ENCODE data around the gene UNG.

The UNG gene

DNA sequence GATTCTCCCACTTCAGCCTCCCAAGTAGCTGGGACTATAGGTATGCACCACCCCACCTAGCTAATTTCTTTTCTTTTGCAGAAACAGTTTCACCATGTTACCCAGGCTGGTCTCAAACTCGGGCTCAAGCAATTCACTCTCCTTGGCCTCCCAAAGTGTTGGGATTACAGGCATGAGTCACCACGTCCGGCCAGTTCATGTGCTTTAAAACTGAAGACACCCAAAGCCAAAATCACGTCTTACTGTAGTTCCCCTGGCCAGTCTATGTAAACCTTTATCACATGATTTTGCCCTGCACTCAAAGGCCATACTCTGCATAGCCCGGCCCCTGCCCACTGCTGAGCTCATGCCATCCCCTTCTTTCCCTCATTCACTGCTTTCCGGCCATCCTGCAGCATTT lies 8.6 kb upstream of the UNG start:
- DNase-seq (ENCODE audit: low read depth in 1 of 2, low spot score in 1 of 2), result no peak

DNA sequence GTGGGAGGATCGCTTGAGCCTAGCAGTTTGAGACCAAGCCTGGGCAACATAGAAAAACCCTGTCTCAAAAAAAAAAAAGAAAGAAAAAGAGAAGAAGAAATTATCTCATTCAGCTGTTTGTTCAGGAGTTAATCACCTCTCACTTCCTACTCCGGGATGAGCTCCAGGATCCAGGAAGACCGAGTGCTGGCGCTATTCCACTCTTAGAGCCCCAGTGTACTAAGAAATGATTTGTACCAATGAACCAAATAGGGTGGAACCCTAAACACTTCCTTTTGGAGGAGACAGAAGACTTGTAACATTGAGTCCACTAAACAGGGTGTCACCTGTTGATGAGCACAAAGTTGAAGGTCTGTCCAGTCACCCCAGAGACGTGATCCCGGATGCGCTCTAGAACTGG lies 7.7 kb upstream of the UNG start:
- DNase-seq (ENCODE audit: low read depth in 1 of 2, low spot score in 1 of 2), result no peak

- no peak for DNase-seq (ENCODE audit: low read depth in 1 of 2, low spot score in 1 of 2)
Measured at GRCh38 chr12:109092497-109093021, 4.8 kb upstream of the UNG start.

DNA sequence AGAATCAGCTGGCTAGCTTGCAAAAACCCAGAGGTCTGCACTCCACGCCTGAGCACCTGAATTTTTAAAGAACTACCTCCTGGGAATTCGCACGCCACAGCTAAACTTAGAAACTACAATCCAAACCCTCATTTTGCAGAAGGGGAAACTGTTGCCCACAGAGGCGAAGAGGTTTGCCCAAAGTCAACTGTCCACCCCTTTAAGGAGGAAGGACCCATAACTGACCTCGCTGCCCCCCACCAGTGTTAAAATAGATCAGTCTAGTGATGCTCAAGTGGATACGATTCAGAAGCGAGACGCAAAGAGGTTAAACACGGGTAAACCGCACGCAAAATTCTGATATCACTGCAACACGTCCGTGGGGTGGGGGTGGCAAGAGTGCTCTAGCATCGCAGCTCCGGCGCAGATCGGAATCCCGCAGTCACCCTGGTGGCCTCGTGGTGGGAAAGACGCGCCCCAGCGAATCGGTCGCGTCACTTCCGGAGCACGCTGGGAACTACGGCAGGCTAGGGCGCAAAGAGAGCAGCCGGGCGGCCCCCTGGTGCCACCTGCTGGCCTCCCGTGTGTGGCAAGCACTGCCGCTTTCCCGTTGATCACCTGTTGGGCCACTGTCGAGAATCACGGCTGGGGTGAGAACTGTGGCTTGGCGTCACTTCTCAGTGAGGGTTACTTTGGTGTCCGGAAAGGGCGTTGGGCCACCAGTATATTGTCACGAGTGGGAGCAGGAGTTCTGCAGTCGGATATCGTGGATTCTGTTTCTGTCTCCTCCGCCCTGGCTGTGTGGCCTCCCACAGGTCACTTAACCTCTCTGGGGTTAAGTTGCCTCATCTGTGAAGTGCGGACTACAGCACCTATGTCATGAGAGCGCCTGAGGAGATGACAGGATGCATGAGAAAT lies 4.1 kb upstream of the UNG start, which contains the start of gene ALKBH2:
Gene ALKBH2 (minus strand): TSS at position 451 of the 897 bp plus-strand sequence. CDS start 686 bp downstream, outside the sequence.
- peak; percentile 89 to 92 for DNase-seq (ENCODE audit: low read depth in 1 of 2, low spot score in 1 of 2)

- no peak for DNase-seq (ENCODE audit: low read depth in 1 of 2, low spot score in 1 of 2)
Measured at GRCh38 chr12:109097140-109097434, 310 bp upstream of the UNG start.

DNA sequence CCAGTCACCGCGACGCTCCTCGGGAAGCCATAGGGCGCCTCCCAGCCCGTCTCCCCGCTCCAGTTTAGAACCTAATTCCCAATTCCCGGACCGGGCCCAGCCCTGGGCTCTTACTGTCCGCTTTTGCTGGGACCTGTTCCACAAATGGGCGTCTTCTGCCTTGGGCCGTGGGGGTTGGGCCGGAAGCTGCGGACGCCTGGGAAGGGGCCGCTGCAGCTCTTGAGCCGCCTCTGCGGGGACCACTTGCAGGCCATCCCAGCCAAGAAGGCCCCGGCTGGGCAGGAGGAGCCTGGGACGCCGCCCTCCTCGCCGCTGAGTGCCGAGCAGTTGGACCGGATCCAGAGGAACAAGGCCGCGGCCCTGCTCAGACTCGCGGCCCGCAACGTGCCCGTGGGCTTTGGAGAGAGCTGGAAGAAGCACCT lies 797 bp downstream of the UNG start:
- DNase-seq (ENCODE audit: low read depth in 1 of 2, low spot score in 1 of 2), result no peak

DNA sequence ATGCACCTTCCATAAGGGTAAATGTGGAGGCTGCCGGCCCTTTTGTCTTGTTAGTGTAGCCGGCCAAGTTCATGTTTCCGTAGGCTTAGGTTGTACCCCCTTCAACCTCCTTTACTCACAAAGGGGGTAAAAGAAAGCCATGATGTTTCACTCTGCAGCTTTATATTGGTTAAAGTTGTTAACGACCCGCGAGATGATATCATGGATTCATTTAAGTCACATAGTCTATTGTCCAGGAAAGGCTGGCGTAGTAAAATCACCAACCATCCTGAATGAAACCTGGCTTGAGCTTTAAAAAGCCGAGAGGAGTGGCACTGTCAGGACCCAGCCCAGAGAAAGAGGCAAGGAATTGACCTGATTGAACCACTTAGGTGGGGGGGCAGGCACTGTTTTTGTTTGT lies 1.3 kb downstream of the UNG start:
- no peak for DNase-seq (ENCODE audit: low read depth in 1 of 2, low spot score in 1 of 2)

- no peak for DNase-seq (ENCODE audit: low read depth in 1 of 2, low spot score in 1 of 2)
Measured at GRCh38 chr12:109099431-109100020, 2.1 kb downstream of the UNG start.

DNA sequence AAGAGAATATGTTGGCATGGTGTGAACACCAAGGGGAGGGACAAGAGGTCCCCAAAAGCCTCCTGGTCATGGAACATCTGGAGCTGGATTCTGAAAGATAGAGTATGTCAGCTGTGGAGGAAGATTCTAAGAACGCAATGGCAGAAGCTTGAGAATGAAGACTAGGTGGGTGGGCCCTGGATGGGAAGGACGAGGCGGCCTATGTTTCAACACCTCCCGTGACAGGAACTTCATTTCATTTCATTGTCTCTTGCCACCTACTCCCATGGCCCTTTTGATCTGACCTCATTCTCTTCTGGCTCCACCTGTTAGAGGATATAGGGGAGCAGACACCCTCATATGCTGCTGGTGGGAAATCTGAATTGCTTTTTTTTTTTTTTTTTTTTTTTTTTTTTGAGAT lies 3.3 kb downstream of the UNG start:
- DNase-seq (ENCODE audit: low read depth in 1 of 2, low spot score in 1 of 2), result no peak

DNA sequence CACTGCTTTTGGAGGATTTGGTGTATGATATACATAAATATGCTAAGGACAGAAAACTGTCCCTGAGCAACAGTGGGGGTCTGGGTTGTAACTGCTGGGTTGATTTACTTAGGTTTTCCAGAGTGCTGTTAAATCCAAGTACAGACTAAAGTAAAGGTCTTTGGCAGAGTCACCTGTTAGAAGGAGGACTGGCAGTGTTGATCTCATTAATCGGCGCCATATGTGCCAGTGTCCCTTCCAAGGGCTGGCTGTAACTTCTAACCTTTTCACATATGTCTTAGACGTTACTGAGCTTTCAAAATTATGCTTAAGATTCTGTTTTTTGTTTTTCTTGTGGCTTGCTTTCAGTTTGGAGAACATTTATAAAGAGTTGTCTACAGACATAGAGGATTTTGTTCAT lies 5.1 kb downstream of the UNG start:
- no peak for DNase-seq (ENCODE audit: low read depth in 1 of 2, low spot score in 1 of 2)

GRCh38 chr12:109105176-109105575 lies 7.8 kb downstream of the UNG start:
- DNase-seq (ENCODE audit: low read depth in 1 of 2, low spot score in 1 of 2), result no peak

DNA sequence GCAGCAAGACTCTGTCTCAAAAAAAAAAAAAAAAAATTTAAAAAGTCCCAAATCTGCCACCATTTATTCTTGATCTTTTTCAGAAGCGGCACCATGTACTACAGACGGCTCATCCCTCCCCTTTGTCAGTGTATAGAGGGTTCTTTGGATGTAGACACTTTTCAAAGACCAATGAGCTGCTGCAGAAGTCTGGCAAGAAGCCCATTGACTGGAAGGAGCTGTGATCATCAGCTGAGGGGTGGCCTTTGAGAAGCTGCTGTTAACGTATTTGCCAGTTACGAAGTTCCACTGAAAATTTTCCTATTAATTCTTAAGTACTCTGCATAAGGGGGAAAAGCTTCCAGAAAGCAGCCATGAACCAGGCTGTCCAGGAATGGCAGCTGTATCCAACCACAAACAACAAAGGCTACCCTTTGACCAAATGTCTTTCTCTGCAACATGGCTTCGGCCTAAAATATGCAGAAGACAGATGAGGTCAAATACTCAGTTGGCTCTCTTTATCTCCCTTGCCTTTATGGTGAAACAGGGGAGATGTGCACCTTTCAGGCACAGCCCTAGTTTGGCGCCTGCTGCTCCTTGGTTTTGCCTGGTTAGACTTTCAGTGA lies 12.5 kb downstream of the UNG start:
- no peak for DNase-seq (ENCODE audit: low read depth in 1 of 2, low spot score in 1 of 2)

DNA sequence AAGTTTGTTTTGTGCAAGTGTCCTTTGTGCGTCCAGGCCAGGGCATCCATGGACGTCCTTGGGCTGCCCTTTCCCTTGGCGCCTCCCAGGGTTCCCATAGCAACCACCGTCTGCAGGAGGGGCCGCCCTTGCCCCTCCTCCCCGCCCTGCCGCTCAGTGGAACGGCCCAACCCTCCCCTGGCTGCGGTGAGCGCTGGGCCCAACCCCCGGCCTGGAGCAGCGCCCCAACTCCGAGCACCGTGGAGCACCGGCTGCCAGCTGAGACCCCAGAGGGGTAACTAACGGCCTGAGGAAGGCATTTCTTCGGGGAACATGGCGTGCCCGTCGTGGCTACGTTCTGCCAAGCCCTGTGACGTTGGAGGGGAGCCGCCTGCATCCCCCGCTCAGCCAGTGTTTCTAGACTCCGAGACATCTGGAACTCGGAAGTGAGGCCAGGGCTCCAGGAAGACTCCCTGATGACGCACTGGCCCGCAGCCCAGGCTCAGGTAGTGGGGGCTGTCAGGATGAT lies 13.6 kb downstream of the UNG start:
- peak in 1 of 2 donors; percentile 13 for DNase-seq (ENCODE audit: low read depth in 1 of 2, low spot score in 1 of 2)

DNA sequence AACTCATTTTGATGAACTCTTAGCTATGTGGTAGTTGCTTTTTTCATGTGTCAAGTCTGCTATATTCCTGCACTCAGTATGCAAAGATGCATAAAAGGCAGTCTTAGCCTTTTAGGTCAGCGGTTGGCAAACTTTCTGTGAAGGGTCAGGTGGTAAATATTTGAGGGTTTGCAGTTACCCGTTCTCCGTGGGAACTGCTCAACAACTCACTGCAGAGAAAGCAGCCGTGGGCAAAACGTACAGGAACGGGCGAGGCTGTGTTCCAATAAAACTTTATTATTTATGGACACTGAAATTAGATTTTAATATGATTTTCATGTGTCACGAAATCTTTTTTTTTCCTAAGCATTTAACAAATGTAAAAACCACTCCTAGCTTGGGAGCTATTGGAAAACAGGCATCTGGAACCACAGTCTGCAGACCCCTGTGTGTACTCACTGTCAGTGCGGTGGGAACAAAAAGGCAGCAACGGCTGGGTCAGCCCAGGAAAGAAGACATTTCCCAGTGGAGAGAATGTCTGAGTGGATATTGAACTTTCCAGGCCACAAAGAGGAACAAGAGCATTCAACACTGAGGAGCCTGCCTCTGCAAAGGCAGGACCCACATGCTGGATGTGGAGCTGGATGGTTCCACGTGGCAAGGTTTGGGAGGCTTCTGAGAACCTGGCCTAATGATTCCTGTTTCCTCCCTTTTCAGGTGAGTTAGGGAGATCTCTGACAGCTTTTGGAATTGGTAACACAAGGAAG lies 15.5 kb downstream of the UNG start:
- no peak for DNase-seq (ENCODE audit: low read depth in 1 of 2, low spot score in 1 of 2)

GRCh38 chr12:109113661-109114321 lies 16.4 kb downstream of the UNG start:
- DNase-seq (ENCODE audit: low read depth in 1 of 2, low spot score in 1 of 2), result no peak

GRCh38 chr12:109114644-109115043 lies 17.2 kb downstream of the UNG start:
- DNase-seq (ENCODE audit: low read depth in 1 of 2, low spot score in 1 of 2), result no peak

- DNase-seq (ENCODE audit: low read depth in 1 of 2, low spot score in 1 of 2), result no peak
Measured at GRCh38 chr12:109115404-109115757, 18.0 kb downstream of the UNG start.

DNA sequence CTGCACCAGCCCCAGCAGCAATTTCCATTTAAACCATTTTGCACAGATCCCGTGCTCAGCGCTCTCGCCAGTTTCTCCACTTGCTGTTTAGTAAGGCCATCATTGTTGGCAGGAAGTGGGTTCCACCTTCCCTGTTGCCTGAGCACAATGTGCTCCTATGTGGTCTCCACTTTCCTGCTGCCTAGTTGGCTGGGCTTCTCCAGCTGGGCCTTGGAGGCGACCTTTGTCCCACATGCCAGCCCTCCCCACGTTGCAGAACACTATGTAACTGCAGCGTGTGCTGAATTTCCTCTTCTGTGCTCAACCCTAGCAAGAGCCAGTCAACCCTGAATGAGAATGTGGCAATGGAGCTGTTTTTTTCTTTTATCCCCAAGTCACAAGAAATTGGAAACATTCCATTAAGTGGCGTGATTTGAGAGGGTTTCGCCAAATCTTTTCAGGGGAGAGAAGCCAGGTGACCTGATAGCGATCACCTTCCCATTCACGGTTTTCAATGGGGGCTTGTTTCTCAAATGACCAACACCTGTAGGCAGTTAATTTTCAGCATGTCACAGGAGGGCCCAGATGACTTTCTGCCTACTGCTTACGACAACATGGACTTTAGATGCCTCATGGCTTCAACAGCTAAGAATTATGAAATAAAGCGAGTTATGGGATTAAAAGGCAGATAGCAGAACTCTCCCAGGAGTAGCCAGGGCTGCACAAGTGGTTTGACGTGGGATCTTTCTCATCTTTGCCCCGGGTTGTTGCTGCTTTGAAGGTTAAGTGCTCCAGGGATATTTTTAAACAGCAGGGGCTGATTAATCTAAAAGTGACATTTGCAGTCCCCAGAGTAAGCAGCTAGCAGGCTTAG lies 18.6 kb downstream of the UNG start, which contains the start of gene ACACB:
Gene ACACB (plus strand): TSS at position 830 of the 853 bp plus-strand sequence. CDS start 22,819 bp downstream, outside the sequence.
- no peak for DNase-seq (ENCODE audit: low read depth in 1 of 2, low spot score in 1 of 2)

DNA sequence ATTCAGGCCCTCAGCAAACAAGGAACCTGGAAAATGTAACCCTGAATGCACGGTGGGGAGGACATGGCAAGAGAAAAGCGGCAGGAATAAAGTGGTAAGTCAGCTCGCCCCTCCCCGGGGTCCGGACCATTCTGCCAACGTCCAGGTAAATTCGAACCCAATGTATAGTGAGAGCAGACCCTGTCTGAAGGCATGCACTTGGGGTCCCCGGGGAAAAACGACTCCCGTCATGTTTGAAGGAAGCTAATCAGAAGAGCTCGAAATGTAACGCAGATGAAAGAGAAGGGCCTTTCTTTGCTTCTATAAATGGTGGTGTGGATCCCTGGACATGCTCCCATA lies 19.2 kb downstream of the UNG start:
- DNase-seq (ENCODE audit: low read depth in 1 of 2, low spot score in 1 of 2), result no peak

GRCh38 chr12:109120095-109120494 lies 22.7 kb downstream of the UNG start:
- no peak for DNase-seq (ENCODE audit: low read depth in 1 of 2, low spot score in 1 of 2)
